MM.1S (cell line): Measurements from ENCODE around the gene BMP2K.

Experiments used
- CTCF ChIP-seq: fragments of 300-600 bp; sonication (generic); IDR thresholded peaks from 2 replicates; pipeline ENCODE4 v1.5.1; 2016; ENCODE audit warnings: antibody characterized with exemption, low read length, mixed read lengths
- EZH2phosphoT487 ChIP-seq: fragments of 300-600 bp; sonication (generic); IDR thresholded peaks from 2 replicates; pipeline ENCODE4 v1.6.1; 2018; ENCODE audit warnings: antibody characterized with exemption, low read length

DNA sequence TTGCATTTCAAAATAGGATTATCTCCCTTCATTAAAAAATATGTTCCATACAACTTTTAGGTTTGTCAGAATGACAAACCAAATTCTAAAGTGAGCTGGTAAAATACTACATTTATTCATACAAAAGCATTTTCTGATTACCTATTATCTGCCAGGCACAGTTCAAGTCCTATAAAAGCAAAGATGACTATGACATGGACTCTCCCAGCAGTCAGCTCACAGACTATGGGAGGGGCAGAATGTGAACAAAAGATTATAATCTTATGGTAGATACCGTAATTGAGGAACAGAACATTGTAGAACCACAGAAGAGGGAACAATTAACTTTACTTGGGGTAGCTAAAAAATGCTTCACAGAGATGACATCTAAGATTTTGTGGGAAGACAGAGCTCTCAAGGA, 150.7 kb downstream of the BMP2K start:
- TF ChIP-seq EZH2phosphoT487, result no peak
- TF ChIP-seq CTCF, result no peak
